Stimulated activated CD4-positive, alpha-beta T cell treated with anti-CD3 and anti-CD28 coated beads, Interleukin-1b, Interleukin-23, amount 100 ng/mL, for 1 hour (primary cell): ENCODE results near the gene METTL1.

Experiments
- DNase-seq, 2 donors: peaks; one replicate each; pipeline ENCODE4 v3.0.0-alpha.2; 2020; ENCODE audit warnings: low read depth in 2 of 2

METTL1 gene

DNA sequence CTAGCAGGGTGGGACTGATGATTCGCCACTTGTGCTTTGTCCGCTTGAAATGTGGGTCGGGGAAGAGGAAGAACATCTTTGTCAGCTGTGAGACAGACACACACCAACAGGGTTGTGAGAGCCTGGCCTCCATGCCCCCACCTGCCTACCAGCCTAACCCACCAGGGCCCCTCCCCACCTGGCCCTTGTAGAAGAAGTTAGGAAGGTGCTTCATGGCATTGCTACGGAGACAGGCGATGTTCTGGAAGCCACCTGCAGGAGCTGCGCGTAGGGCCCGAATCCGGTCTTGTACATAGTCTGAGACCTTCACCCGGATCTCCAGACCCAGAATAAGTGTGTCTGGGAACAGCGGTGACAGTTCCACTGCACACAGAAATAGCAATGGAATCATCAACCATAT lies 2.3 kb downstream of the METTL1 start:
- DNase-seq = no peak

DNA sequence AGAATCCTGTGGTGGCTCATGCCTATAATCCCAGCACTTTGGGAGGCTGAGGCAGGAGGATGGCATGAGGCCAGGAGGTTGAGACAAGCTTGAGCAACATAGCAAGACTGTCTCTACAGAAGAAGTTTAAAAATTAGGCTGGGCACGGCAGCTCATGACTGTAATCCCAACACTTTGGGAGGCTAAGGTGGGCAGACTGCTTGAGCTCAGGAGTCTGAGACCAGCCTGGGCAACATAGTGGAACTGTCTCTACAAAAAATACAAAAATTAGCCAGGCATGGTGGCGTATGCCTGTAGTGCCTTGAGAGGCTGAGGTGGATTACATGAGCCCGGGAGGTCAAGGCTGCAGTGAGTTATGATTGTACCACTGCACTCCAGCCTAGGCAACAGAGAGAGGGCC lies 4.0 kb downstream of the METTL1 start:
- DNase-seq = no peak

- no peak for DNase-seq
Observed at GRCh38 chr12:57767305-57767698, 4.6 kb downstream of the METTL1 start.

GRCh38 chr12:57766464-57767304 lies 5.2 kb downstream of the METTL1 start, which contains the start of gene CYP27B1:
TSS of gene CYP27B1 (minus strand) at chr12:57767078. CDS start at chr12:57767041, 37 bp downstream.
- DNase-seq = no peak

DNA sequence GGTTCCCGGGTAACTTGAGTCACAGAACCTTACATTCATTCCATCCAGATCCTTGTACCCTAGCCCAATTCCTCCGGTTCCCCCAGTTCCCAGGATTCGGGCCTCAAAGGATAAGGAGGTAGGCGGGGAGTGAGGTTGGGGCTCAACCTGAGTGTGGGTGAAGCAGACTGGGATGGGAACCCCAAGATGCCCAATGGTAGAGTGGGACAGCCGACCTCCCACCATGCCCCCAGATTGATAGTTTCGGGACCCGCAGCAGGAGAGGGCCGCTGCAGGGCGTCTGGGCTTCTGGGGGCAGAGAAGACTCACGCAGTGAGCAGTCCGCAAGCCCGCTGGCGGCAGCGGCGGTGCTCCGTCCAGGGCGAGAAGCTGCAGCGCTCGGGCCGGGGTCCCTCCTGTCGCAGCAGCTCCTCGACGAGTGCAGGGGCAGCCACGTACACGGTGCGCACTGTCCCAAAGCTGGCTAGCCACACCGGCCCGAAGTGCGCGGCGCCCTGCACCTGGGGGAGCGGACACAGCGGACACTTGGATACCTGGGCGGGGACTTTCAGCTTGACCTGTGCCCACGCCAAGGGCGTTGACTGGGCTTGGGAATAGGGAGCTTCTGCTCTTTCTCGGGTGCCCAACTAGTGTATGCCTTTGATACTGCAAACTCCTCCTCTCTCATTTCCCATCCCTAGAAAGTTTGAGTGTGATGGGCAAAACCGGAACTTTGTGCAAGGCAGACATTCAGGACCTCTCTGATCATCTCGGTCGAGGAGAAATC lies 6.0 kb downstream of the METTL1 start:
- DNase-seq = no peak

DNA sequence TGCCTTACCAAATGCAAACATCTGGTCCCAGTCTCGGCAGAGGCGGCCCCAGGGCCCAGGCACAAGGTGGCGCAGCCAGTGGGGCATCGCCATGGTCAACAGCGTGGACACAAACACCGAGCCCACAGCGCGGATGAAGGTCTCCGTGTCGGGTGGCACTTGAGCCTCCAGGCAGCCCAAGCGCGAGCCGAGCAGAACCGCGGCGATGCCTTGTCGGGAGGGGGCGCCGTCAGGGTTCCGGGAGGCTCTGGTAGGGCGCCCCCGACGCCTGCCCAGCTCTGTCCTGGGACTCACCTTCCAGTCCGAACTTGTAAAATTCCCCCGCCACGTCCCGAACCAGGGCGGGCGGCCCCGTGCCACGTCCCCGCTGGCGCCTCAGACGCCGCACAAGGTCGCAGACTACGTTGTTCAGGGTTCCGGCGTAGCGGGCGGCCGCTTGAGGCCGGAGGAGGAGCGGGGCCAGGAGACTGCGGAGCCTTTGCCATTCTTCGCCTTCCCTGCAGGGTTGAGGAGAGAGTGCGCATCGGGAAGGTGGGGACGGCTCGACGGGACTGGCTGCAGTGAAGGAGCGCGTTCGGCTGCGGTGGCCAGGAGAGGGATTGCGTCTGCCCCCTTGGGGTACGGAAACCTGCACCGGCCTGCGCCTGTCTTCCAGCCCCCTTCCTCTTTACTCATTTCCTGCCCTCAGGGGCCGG lies 6.8 kb downstream of the METTL1 start:
- DNase-seq = no peak

DNA sequence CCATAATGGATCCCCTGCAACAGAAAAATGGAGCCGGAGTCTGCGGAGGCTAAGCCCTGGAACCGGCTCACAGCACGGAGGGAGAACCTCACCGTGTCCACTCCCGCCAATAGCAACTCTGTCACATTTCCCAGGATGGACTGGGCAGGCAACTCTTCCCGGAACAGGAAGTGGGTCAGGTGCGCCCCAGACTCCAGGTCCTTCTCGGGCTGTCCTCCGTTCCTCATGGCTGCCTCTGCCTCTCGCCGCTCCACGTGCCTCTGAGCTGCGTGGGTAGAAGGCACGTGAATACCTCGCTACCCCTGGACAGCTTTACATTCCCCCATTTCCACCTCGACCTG lies 7.3 kb downstream of the METTL1 start:
- no peak for DNase-seq

- DNase-seq = no peak
Observed at GRCh38 chr12:57763881-57764661, 7.8 kb downstream of the METTL1 start.

DNA sequence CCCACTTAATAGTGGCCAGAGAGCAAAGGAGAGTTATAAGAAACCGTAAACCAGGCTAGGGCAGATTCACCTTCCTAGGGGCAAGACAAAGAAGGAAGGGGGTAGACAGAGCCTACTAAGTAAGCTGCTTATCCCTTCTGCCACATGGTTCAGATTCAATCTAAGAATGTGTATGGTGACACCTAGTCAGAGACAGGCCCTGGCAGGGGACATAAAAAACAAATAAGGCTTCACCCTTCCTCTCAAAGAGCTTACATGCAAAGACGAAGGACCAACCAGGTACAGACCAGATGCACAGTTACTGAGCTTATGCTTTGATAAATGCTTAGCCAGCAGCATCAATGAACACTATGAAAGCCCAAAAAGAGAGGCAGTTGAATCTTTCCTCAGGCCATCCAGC lies 9.4 kb downstream of the METTL1 start:
- no peak for DNase-seq

GRCh38 chr12:57761391-57761998 lies 10.4 kb downstream of the METTL1 start:
- no peak for DNase-seq

GRCh38 chr12:57760347-57760982 lies 11.4 kb downstream of the METTL1 start:
- DNase-seq = no peak

- no peak for DNase-seq
Observed at GRCh38 chr12:57759360-57759980, 12.4 kb downstream of the METTL1 start.

DNA sequence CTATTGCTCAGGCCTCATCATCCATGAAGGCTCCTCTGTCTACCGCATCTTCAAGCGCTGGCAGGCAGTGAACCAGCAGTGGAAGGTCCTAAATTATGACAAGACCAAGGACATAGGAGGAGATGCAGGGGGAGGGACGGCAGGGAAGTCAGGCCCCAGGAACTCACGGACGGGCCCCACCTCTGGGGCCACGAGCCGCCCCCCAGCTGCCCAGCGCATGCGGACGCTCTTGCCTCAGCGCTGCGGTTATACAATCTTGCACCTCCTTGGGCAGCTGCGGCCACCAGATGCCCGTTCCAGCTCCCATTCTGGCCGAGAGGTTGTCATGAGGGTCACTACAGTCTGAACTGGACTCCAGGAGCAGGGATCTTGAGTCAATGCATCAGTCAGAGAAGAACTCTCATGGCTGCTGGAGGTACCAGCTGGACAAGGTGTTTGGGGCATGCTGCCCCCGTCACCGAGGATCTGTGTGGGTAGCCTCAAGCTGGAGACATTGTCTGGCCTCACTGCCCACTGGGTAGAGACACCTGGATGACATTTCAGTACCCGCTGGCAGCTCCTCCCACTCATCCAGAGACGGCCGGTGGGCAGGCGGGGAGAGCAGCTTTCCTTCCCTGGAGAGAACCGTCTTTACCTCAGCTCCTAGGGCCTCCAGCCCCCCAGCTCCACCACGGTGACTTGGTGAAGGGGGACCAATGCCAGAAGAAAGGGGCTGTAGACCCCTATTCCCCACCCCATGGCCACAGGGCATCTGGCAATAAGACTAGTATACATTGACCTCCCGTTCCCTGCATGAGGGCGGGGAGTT lies 13.1 kb downstream of the METTL1 start:
- DNase-seq = no peak

- no peak for DNase-seq
Observed at GRCh38 chr12:57757771-57758170, 14.1 kb downstream of the METTL1 start.

DNA sequence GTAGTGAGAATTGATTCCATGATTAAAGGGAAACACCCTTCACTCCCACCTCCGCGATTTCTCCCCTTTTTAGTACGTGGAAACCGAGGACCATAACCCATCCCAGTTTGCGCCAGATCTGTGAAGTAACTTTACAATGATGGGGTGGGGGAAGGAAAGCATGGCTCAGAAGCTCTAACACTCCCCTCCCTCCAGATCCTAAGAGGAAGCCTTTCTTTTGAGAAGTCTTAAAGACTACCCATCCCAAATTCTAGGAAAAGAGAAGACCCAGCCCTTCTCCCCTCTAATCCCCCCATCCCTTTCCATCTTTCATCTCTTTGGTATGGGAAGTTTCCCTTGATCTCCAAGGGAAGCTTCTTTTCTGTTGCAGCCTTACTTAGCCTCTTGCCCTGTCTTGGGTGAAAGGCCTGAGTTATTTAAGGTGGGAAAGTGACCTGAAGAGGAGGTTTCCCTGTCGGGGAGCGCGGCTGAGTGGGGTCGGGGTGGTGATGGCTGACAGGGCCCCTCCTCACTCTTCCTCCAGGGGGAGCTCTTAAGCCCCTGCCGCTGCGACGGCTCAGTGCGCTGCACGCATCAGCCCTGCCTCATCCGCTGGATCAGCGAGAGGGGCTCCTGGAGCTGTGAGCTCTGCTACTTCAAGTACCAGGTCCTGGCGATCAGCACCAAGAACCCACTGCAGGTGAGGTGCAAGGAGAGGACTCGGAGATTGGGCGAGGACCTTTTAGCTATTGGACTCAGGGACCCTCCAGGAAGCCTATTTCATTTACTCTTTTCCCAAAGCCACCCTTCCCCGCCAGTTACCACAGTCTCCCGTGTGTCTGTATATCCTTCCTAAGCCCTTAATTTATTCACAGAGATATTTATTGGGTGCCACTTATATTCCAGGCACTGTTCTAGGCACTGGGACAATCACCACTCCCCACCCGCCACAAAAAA lies 15.2 kb downstream of the METTL1 start:
- no peak for DNase-seq

- DNase-seq = no peak
Observed at GRCh38 chr12:57755454-57756372, 16.2 kb downstream of the METTL1 start.

DNA sequence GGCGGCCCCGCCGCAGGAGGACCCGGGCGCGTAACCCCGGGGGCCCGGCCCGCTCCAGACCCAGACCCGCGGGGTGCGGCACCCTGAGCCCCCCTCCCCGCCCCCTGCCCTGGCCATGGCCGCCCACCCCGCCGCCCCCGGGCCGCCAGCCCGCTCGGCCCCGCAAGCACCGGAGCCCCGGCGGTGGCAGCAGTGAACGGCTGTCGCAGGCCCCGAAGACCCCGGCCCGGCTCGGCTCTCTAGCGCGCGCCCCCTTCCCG lies 16.8 kb downstream of the METTL1 start:
- DNase-seq = no peak
